Coronary artery (tissue), 2 donors: ENCODE results near the gene IFTAP.

ENCODE experiments used
- DNase-seq: peaks from one replicate; pipeline ENCODE4 v3.0.0-alpha.2; 2017; ENCODE audit warnings: low spot score
- H3K27ac ChIP-seq, 2 donors: fragments of 200-600 bp; sonication (generic); one replicate each; pipeline ENCODE4 v1.5.1; 2016 to 2019
- H3K4me3 ChIP-seq: fragments of 200-600 bp; sonication (generic); 2 replicates; pipeline ENCODE4 v1.5.1; 2016; ENCODE audit warnings: mild to moderate bottlenecking, moderate library complexity
- CTCF ChIP-seq: fragments of 200-600 bp; sonication (generic); IDR thresholded peaks from one replicate; pipeline ENCODE4 v1.5.1; 2019; ENCODE audit warnings: antibody characterized with exemption

IFTAP gene

DNA sequence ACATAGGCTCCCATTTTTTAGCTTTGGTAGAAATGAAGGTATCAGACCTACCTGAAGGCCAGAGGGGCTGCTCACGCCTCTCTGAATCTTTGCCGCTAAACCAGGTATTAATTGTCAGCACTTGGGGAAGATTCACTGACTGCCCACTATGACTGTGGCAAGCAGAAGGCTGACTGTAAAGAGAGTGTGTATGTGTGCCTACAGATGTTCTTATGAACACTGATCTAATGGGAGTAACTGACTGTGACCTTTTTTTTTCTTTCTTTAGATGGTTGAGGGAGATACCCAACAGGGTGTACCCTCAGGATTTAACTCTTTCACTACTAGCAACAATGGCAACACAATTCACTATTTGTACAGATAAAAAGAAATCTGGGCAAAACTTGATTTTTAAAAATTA, 3.7 kb downstream of the IFTAP start, which contains the start of gene RAG2:
Gene RAG2, minus strand, starts transcription at position 186 of the 400 bp plus-strand sequence. CDS start 4,068 bp downstream, outside the sequence.
- Histone ChIP-seq H3K27ac (no peak within 1 kb of the TSS), H3K4me3 (no peak within 1 kb of the TSS)
- TF ChIP-seq CTCF = no peak
- DNase-seq = no peak

DNA sequence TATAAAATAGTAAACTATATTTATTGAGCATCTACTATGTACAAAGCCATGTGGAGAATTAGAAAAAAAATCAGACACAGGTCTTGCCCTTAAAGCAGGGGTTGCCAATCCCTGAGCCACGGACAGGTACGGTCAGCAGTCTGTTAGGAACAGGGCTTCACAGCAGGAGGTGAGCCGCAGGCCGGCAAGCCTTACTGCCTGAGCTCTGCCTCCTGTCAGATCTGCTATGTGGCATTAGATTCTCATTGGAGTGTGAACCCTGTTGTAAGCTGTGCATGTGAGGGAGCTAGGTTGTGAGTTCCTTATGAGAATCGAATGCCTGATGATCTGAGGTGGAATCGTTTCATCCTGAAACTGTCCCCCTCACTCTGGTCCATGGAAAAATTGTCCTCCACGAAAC, 5.9 kb downstream of the IFTAP start:
- TF ChIP-seq CTCF = no peak
- Histone ChIP-seq H3K4me3 (no peak overlapping the region), H3K27ac (no peak overlapping the region)
- no peak for DNase-seq

GRCh38 chr11:36601155-36601554, 6.9 kb downstream of the IFTAP start:
- Histone ChIP-seq H3K27ac (no peak overlapping the region), H3K4me3 (no peak overlapping the region)
- no peak for TF ChIP-seq CTCF
- DNase-seq = no peak

- DNase-seq = no peak
- Histone ChIP-seq H3K27ac (no peak overlapping the region), H3K4me3 (no peak overlapping the region)
- TF ChIP-seq CTCF = no peak
These were observed 7.8 kb downstream of the IFTAP start for GRCh38 chr11:36602135-36602534.

- DNase-seq = no peak
- Histone ChIP-seq H3K27ac (no peak overlapping the region), H3K4me3 (no peak overlapping the region)
- TF ChIP-seq CTCF = no peak
These were observed 11.2 kb downstream of the IFTAP start for GRCh38 chr11:36605221-36606216.

DNA sequence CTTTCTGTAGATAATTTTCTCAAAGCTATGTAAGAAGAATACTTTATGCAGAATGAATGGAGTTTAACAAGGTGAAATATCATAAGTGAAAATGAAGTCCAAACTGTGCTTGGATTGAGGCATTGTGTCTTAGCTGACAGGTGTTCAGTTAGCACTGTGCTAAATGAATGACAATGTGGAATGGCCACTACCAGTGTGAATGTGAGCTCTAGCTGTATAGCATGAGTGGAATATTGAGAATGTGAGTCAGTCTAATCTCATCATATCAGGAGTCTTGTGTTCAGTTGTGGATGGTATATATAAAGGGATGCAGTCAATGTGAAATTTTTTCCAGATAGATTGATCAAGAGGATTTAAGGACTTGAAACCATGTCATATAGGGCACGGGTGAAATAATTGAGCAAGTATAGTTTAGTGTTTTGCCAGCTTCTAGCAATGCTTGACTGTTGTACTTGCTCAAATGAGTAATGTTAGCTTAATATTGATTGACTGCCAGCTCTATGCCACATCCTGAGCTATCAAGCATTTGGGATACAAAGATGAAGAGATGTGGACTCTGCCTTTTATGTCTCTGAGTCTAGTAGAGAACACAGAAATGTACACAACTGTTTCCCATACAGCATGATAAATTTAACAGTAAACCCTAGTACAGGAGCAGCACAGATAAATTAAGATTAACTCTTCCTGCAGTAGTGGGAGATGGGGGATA, 14.3 kb downstream of the IFTAP start:
- no peak for TF ChIP-seq CTCF
- DNase-seq = no peak
- H3K27ac ChIP-seq = no peak overlapping the region
- H3K4me3 ChIP-seq = no peak overlapping the region
